DMS153 treated with DMSO at 0.1 percent for 48 hours (cell line): ENCODE measurements around the gene LEMD1.
"Not testable (repeated sequence)": the region's sequence is repeated elsewhere in the genome, so short reads cannot be mapped to it uniquely, and the experiment has no call there.

Experiments used
- DNase-seq: peaks from one replicate; lab custom pipeline; 2025; ENCODE audit not compliant: unreplicated experiment; lab: John Stamatoyannopoulos, UW

The LEMD1 gene

DNA sequence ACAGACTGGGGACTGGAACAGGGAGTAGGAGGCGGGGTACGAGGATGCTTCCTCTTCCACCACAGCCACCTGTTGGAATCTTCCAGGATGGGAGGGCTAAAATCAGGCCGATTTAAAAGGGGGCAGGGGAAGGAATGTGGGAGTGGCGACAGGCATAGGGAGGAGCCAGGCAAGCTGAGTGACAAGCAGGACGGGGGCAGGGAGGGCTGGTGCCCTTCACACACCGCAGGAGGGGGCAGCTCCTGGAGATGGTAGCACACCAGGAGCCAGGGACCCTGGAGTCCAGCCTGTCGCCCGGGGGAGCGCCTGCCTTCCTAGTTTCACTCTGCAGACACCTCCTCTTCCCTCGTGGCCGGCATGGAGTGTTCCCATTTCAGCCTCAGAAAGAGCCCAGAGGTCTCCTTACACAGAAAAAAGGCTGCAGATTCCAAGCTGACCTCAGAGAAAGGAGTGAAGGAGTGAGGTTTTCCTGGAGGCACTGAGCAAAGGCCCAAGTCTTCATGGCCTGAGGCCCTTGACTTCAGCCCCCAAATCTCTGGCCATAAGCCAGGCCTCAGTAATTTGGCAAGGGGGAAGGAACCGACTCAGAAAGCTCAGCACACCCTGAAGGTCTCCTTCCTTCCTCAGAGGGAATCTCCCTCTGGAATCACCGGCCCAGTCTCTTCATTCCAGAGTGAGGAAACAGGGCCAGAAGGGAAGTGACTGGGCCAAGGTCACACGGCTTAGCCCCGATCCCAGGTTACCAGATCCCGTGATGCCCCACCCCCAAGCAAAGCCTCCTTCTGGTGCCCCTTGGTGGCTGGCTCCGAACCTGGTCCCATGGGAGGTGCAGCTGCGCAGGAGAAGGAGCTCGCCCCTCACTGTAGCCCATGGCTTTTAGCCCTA lies 25.8 kb upstream of the LEMD1 start:
- DNase-seq = no peak

DNA sequence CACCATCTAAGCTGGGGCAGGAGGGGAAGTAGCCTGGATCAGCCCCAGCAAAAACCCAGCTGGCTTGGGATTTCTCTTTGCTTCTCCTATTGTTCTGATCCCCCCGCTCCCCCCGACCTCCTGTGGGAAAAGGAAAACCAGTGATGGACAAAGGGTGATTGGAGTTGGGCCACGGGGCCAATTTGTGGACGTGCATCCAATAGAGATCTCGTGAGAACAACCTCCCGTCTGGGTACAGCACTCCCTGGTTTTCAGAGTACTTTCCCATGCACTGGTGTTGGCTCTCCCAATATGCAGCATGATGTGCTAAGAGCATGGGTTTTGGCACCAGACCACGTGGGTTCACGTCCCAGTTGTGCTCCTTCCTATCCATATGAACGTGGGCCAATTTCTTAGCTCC lies 25.0 kb upstream of the LEMD1 start:
- DNase-seq = no peak

DNA sequence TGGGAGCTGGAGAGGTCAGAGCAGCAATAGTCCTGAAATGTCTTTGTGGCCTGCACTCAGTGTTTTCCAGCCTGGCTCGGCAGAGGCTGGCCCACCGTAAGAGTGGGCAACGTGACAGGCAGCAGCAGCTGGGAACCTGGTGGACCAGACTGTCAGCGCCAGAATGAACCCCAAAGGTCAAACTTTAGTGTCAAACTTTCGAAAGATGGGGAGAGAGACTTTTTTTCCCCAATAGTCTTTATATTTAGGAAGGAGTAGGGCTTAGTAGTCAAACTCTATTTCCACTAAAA lies 23.7 kb upstream of the LEMD1 start:
- no peak for DNase-seq

DNA sequence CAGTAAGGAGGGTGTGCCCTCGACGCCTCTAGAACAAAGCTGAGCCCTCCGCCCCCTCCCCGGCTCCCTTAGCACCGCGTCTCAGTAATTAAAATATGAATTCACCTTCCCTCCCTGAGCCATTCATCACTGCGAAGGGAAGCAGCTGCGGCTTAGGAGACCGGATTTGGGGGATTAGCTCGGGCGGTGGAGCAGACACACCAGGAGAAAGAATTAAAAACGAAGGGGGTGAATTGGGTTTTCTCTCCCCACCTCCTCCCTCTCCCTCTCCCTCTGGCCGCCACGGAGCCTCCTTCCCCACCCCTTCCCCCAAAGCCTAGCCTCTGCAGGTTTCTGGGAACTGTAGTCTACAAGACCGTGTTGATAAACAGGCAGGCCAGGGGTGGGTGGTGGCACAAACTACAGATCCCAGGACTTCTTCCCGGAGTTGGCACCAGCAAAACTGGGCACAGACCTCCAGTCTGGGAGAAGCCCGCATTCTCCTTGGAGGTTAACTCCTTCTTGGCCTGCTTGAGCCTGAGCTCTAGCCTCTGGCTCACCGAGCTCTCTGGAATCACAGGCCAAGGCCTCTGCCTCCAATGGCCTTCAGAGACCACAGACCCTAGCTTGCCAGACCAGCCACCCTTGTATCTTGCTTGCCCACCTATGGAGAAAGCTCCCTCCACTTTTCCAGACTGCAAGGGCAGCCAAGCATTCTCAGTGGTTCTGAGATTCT lies 23.2 kb upstream of the LEMD1 start:
- DNase-seq = peak; percentile 88

DNA sequence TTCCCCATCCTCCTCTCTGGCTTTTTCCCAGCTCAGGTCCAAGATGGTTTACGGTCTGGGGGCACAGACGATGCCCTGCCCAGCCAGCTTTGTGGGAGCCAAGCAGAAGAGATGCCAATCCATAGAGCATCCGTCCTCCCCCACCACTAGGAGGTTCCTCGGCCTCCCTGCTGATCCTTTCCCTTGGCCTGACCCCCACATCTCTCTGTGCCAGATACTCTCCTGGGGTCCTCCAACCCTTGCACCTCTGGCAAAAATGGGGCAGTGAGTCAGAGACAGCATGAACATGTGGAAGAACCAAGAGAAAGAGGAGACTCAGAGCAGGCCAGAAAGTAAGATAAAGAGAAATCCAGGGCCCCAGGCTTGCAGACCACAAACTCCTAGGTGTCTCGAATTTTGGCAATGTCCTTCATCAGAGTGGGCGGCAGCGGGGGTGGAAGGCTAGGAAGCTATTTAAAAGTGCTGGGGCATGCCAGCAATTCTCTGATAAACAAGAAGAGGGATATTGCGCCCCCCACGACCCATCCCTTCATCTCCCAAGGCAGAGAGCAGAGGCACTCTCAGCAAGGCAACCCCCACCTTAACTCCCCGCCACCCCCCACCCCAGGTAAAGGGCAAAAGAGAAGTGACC lies 22.6 kb upstream of the LEMD1 start:
- DNase-seq = no peak

DNA sequence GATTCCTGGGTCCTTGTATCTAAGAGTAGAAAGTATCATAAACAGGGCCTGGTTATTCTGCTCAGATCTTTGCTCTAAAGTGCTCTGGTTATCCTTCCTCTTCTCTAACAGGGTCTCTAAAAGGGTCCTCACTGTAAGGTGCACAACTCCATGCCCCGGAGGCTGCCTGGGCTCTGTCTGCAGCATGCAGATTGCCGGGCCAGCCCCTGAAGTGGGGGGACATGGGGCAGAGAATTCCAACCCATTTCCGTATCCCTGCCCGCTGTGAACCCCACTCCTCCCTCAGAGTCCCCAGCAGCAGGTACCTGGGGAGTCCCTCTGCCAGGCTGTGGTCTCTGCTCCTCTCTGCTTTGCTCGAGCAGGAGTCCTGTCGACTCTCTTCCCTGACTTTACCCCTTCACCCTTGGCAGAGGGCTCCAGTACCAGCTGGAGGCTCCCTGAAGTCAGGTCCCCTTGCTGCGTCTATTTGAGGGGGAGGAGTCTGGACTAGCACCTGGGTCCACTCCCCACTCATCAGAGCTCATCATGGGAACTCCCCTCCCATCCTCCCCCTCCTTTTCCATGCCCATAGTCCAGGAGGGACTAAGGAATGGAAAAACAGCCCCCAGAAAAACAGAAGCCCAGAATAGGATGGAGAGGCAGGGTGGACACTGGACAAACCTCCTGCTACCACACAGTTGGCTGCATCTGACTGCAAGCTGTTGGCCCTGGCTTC lies 21.9 kb upstream of the LEMD1 start:
- DNase-seq = no peak

DNA sequence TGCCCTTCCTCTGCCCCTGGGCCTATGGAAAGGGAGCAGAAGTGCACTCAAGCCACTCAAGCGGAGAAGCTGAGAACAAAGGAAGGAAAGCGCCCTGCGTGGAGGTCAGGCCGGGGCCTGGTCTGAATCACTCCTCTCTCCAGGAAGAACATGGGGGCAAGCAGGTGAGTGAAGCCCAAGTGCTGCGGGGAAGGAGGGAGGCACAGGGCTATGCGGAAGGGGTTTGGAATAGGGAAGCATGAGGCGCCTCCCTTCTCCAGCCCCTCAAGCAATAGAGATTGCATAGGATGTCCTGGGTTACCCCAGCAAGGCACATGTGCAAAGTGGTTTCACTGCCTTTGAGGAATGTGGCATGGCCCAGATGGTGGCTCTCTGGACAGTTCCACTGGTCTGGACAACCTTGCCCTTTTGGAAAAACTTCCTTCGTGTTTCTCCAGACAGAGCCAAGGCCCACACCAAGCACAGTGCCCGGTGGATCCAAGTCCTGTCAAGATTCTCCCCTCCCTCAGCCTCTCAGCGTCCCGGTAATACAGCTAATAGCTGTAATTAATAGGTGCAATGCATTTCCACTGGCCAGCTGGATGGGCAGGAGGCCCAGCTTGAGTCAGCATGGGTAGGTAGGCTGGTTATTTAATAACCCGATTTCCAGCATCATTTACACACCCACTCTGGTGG lies 20.3 kb upstream of the LEMD1 start:
- no peak for DNase-seq

DNA sequence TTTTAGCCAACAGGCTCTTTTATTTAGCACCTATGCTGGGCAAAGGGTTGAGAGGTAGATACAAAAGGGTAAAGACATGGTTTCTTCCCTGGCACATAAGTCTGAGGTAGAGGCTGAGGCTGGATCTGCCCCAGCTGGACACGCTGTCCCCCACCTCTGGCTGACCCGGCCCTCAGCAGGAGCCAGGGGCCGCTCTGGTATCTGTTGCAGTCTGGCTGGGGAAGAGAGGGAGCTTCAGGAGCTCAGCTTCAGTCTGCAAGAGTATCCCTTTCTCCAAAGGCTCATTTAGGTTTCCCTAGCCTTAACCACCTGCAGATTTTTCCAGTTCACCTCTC lies 19.8 kb upstream of the LEMD1 start:
- DNase-seq = peak; percentile 49

DNA sequence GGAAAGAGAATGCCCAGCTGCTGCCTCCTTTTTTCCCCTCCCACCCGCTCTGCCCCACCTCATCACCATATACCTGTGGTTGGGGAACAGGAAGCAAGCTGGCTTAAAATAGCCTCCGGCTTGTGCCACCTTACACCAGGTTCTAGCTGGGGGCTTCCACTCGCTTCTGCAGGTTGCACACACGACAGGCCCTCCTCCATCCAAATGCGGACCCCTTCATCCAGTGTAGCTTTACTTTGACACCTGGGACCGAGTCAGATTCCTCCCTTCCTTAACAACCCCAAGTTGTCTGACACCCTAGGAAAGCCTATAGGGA lies 19.4 kb upstream of the LEMD1 start:
- no peak for DNase-seq

DNA sequence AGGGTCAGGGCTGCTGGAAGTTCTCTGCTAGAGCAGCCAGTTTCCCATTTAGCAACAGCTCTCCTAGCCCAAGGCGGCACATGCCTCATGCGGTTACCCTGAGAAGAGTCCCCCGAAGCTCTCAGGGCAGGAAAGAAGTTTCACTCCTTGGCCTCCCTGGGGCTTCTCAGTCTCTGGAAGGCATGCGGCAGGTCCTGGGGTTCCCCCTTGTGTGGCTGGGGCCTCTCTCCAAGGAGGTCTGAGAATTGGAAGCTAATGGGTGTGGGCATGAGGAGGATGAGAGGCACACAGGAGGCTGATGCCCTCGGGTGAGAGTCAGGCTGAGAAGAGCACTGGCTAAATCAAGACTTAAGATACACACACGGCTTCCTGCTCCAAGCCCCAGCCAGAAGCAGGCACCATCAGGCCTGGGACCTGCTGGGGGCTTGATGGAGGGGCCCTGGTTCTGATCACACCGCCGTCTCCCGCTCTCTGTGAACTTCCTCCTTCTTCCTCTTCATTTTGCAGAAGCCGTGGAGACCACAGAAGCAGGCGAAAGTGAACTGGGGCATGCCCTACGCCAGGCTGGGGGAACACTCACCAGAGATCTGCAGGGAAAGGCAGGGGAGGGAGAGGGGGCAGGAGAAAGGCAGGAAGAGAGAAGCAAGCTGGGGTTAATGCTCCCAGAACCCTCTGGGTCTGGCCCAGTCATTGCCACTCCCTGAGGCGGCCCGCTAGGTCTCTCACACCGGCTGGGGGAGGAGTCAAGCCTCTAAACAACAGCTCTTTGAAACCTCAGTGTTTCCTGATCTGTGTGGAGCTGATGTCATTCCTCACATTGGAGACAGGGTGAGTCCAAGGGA lies 18.8 kb upstream of the LEMD1 start:
- peak; percentile 99 for DNase-seq

DNA sequence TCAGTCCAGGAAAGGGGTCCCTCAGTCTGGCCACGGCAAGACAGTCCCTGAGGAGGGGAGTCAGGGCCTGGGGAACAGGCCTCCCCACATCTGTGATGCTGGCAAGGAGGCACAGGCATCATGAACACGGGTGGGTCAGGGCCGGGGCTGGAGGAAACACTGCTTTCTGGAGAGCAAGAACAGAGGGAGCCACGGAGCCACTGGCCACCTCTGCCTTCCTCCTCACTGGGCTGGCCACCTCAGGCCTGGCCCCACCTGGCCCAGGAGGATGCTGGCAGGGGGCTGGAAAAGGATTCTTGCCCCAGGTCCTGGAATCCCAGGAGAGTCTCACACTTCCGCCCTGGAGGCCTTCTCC lies 18.2 kb upstream of the LEMD1 start:
- no peak for DNase-seq

DNA sequence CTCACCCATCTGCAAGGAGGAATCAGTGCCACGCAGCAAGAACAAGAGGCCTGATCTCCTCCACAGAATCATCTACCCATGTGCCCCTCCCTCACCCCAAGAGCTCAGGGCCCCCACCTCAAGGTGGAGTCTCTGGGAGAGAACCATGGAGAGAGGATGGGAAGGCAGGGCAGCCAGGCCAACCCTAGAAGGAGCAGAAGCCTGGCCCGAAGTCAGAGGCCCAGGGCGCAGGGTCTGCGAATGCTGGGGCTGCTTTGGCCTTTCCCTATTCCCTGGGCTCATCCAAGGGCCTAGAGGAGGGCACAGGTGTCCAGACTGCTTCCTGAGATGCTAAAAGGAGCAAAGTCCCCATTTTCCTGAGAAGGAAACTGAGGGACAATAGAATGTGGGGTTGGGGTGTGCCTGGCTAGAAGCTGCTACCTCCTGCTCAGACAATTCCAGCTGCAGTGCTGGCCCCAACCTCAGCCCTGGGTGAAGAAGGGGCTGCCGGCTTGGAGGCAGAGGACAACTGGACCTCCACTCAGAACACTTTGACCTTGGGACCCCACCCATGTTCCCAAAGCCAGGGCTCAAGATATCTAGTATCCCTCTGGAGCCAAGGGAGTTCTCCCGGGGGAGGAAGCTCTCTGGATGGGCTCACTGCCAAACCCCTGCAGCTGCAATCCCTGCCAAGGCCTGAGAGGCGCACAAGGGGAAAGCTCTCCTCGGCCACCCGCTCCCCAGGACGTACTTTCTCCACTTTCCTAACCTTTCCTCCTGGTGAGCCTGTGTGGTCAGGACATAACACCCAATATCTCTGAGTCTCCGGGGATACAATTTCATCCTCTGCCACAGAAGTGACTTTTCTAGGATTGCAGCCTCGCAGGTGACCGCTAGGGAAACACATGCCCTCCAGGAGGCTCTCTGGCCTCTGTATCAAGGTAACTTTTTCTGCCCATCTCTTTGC lies 16.6 kb upstream of the LEMD1 start:
- DNase-seq = peak; percentile 86

DNA sequence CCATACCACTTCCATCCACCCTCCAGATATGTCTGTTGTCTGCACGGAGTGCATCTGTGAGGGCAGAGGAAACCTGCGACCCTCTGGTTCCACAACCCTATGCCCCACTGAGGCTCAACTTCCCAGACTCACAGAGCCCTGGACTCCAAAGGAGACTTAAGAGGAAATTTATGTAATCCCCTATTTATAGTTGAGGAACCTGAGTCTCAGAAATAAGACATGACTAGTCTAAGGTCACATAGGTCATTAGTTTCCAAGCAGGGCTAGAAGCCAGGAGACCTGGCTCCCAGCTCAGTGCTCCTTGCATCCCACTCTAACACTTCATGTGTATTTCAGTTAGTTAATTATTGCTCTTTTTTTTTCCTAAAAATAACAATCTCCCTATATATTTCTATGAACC lies 15.7 kb upstream of the LEMD1 start:
- no peak for DNase-seq

DNA sequence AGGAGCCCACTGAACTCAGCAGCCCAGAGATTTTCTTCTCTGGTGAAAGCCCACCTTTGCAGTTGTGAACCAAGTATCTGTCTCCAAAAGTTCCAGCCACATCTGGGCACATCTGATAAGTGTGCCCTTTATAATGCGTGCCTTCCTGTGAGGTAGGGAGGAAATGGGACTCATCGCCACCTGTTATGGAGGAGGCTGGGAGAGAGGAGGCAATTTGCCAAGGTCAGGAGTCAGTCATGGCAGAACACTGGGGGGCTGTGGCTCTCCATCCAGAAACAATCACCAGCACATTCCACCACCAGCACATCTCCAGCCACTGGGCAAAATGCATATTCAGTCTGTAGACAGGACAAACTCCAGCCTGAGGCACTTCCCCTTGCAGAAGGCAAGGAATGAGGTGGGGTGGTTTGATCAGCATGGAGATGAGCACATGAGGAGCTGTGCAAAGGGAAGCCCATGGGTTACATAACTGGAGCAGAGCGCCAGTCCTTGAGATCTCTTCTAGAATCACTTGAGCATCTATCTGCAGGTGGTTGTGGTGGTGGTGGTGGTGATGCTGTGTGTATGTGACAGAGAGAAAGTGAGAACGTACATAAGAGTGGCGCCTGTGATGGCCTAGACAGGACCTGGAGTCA lies 15.0 kb upstream of the LEMD1 start:
- DNase-seq = no peak

DNA sequence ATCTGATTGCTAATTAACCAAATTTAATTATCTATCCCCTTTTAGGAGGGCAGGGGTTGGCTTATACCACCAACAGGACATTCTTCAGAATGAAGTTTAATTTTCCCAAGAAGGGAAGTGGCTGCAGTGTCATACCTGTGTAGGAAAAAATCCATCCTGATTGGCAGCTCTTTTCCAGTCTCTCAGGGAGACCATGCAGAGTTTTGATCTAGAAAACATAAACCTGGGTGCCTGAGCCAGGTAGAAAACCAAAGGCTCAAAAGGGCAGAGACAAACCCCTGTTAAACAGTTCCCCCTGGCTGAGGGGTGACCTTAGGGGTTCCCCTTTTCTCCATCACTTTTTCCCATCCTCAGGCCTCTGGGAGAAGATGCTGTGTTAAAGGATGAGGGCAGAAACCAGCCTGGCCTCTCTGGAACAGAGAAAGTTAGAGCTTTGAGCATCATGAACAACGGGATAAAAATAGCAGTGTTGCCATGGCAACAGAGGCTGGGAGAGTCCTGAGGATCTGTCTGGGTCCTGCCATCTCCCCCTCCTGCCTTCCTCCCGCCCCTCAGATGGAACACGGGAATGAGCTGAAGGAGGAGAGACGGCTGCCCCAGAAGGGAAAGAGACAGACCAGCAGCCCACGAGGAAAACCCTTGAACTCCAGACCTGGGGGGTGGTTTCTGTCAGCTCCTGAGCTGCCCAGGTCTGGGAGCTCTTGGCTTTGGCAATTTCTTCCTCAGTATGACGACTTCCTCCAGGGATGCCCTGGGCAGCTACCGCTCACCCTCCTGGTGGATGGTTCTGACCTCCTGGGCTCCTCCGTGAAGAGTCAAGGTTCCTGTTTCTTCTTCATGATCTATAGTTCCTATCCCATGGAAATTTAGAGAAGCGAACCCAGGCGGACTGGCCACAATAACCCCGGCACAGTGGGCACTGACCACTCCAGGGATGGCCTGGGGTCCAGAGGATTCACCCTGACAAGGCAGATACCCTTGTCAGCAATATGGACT lies 14.0 kb upstream of the LEMD1 start:
- DNase-seq = no peak

DNA sequence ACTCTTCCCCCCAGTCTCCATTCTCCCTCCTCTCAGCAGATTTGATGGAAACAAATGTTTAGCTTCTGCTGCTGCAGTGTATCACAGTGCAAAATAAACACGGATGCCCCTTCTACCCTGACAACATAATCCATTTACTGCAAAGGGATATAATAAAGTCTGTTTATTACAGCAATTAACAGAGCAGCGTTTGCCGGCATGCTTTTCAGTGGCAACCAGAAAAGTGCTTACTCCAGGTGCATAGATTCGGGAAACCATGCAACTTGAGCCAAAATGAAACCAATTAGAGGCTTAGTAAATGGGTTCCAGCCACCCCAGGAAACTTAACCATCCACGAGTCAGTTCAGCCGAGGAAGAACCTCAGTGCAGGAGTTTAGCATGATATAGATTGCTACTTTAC lies 12.9 kb upstream of the LEMD1 start:
- DNase-seq = peak; percentile 73

DNA sequence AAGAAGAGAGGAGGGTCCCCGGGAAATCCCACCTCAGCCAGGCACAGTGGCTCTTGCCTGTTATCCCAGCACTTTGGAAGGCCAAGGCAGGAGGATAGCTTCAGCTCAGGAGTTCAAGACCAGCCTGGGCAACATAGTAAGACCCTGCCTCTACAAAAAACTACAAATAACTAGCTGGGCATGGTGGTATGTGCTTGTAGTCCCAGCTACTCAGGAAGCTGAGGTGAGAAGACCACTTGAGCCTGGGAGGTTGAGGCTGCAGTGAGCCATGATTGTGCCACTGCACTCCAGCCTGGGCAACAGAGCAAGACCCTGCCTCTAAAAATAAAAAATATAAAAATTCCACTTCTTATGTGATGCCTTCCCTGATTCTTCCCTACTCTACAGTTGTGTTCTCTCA lies 10.8 kb upstream of the LEMD1 start:
- DNase-seq = not testable (repeated sequence)

DNA sequence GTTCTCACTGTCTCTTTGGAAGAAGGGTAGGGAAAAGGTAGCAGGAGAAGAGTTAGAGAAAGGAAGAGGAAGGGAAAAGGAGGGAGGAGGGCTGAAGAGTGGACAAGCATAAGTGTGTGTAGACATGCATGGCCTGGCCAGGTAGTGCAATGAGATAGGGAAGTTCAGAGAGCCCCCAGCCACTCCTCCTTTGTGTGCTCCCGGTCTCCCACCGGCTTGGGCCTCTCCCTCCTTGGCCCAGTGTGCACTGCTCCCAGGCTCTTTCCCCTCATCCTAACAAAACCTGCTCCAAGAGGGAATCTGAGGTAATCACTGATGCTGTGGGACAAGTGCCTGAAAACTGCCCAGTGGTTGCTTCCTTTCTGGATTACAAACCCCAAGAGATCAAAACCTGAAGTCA lies 10.3 kb upstream of the LEMD1 start:
- no peak for DNase-seq
